ENCODE measurements around the gene SCAANT1.

Gene SCAANT1

DNA sequence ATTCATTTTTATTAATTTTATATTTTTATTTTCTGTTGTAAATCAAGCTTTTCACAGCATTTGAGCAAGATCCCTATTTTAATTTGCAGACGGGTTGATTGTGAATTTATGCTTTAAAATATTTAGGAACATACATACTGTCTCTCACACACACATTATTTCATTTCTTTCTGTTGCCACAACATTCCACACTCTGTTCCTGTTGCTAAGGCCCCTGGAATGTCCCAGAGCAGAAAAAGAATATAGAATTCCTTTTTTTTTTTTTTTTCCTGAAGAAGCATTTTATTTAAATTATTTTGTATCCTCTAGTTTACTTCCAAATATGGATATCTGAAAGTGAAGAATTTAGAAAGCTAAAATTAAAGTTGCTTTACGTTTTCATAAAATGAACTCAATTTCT is 36.8 kb upstream of the SCAANT1 start:
- no peak overlapping the region for H2BK120ac ChIP-seq (ENCODE audit: low read depth, low read length)
- no peak overlapping the region for H2BK5ac ChIP-seq (ENCODE audit: low read length)
- H4K5ac ChIP-seq (ENCODE audit: low read length), result no peak overlapping the region
- H3K4me1 ChIP-seq (ENCODE audit: control insufficient read depth, low read depth, low read length), result peaks cover 6% of the 10 kb centered on the region
- H3K23ac ChIP-seq (ENCODE audit: low read length), result no peak overlapping the region
- no peak overlapping the region for H2AK5ac ChIP-seq (ENCODE audit: low read length)
- H3K4me3 ChIP-seq (ENCODE audit: low read length), result no peak overlapping the region
- H3K36me3 ChIP-seq (ENCODE audit: control insufficient read depth, insufficient read depth, low read length), result no peaks in the 10 kb centered on the region
- H3K56ac ChIP-seq (ENCODE audit: low read length), result no peak overlapping the region
- no peak overlapping the region for H3K9ac ChIP-seq (ENCODE audit: low read length)
- no peak for DNase-seq
- no CpG with 5 or more reads among the region's 2 CpGs for WGBS (ENCODE audit: extremely low coverage, insufficient coverage, low lambda C conversion rate)
- no peak overlapping the region for H3K27ac ChIP-seq (ENCODE audit: low read depth, low read length)
- H3K18ac ChIP-seq (ENCODE audit: low read length), result no peak overlapping the region
- H2BK15ac ChIP-seq (replicated peaks; ENCODE audit: low read depth), result no peak overlapping the region
- peaks cover 4% of the 10 kb centered on the region for H3K79me2 ChIP-seq (ENCODE audit: control insufficient read depth, insufficient read depth, low read length)
- peaks cover 20% of the 10 kb centered on the region for H3K79me1 ChIP-seq (ENCODE audit: low read length)
- no peak overlapping the region for H3K4me2 ChIP-seq (ENCODE audit: low read length)
- no peak overlapping the region for H4K8ac ChIP-seq (ENCODE audit: low read depth, low read length)
- H3K4ac ChIP-seq (ENCODE audit: low read depth, low read length), result no peak overlapping the region
- H3K27me3 ChIP-seq (ENCODE audit: insufficient read depth, low read length, poor library complexity), result no peaks in the 10 kb centered on the region

DNA sequence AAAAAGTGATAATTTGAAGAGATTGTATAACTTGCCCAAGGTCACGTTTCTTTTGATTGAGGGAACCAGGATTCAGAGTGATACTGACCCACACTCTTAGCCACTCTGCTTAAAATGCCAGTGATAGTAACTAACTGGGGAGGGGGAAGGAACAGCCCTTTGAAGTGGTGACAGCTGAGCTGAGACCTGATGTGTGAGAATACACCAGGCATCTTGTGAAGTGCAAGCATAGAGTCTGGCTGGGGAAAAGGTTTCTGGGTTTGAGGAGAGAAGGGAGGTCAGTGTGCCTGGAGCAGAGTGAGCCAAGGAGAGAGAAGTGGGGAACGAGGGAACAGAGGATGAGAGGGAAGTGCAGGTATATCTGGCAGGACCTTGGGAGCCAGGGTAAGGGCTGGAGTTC is 35.4 kb upstream of the SCAANT1 start:
- Histone ChIP-seq H3K23ac (ENCODE audit: low read length) (no peak overlapping the region), H3K36me3 (ENCODE audit: control insufficient read depth, insufficient read depth, low read length) (no peaks in the 10 kb centered on the region), H4K8ac (ENCODE audit: low read depth, low read length) (no peak overlapping the region), H3K9ac (ENCODE audit: low read length) (no peak overlapping the region), H2BK120ac (ENCODE audit: low read depth, low read length) (no peak overlapping the region), H3K79me2 (ENCODE audit: control insufficient read depth, insufficient read depth, low read length) (peaks cover 4% of the 10 kb centered on the region), H3K56ac (ENCODE audit: low read length) (no peak overlapping the region), H3K4me3 (ENCODE audit: low read length) (no peak overlapping the region), H3K4ac (ENCODE audit: low read depth, low read length) (no peak overlapping the region), H3K27me3 (ENCODE audit: insufficient read depth, low read length, poor library complexity) (no peaks in the 10 kb centered on the region), H3K27ac (ENCODE audit: low read depth, low read length) (no peak overlapping the region), H3K79me1 (ENCODE audit: low read length) (peaks cover 18% of the 10 kb centered on the region), H4K5ac (ENCODE audit: low read length) (no peak overlapping the region), H2BK5ac (ENCODE audit: low read length) (no peak overlapping the region), H2BK15ac (replicated peaks; ENCODE audit: low read depth) (no peak overlapping the region), H2AK5ac (ENCODE audit: low read length) (no peak overlapping the region), H3K4me1 (ENCODE audit: control insufficient read depth, low read depth, low read length) (peaks cover 8% of the 10 kb centered on the region), H3K18ac (ENCODE audit: low read length) (no peak overlapping the region), H3K4me2 (ENCODE audit: low read length) (no peak overlapping the region)
- DNase-seq, result no peak
- WGBS (ENCODE audit: extremely low coverage, insufficient coverage, low lambda C conversion rate), result no CpG with 5 or more reads among the region's 2 CpGs

DNA sequence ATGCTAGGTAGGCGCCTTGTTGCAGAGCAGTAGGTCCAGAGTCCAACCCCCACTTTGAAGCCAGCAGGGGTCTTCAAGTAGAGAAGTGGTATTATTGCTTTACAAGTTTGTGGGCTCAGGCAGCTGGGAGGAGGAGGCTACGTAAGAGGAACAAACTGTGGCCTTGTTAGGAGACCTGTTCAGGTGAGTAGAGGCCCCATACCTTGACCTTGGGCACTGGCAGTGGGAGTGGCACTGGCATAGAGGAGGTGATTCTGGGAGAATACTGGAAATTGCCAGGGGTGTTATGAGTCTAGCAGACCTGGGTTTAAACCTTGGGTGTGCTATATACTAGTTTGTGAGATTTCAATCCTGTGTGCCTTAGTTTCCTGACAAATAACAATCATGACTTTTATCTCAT is 34.6 kb upstream of the SCAANT1 start:
- no peak for DNase-seq

DNA sequence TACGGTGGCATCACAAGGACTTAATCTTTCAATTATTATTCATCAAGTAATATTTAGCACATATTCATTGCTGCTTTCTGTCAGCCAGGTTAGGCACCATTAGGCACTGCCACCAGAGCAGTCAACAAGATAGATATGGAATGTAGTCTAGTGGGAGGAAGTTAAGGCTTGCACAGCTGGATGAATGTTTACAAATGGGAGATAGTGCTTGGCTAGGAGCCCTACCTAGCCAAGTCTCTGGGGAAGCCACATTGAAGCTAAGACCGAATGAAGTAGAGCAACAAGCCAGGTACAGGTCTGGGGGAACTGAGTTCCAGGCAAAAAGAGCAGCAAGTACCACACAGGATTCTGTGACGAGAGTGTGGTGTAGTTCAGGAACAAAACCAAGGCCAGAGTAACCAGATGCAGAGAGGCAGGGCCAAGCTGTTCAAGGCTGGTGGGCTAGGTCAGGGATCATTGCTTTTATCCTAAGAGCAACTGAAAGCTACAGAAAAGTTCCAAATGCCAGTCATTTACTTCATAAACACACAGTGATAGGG is 33.4 kb upstream of the SCAANT1 start:
- H3K18ac ChIP-seq (ENCODE audit: low read length), result no peak overlapping the region
- H2BK5ac ChIP-seq (ENCODE audit: low read length), result no peak overlapping the region
- no peak overlapping the region for H3K23ac ChIP-seq (ENCODE audit: low read length)
- H3K27ac ChIP-seq (ENCODE audit: low read depth, low read length), result no peak overlapping the region
- DNase-seq, result no peak
- no peak overlapping the region for H3K9ac ChIP-seq (ENCODE audit: low read length)
- H4K8ac ChIP-seq (ENCODE audit: low read depth, low read length), result no peak overlapping the region
- H3K4ac ChIP-seq (ENCODE audit: low read depth, low read length), result no peak overlapping the region
- no peak overlapping the region for H2BK15ac ChIP-seq (replicated peaks; ENCODE audit: low read depth)
- H2AK5ac ChIP-seq (ENCODE audit: low read length), result no peak overlapping the region
- no peaks in the 10 kb centered on the region for H3K27me3 ChIP-seq (ENCODE audit: insufficient read depth, low read length, poor library complexity)
- WGBS (ENCODE audit: extremely low coverage, insufficient coverage, low lambda C conversion rate), result no CpG with 5 or more reads among the region's 3 CpGs
- no peak overlapping the region for H3K4me2 ChIP-seq (ENCODE audit: low read length)
- no peak overlapping the region for H4K5ac ChIP-seq (ENCODE audit: low read length)
- H3K56ac ChIP-seq (ENCODE audit: low read length), result no peak overlapping the region
- H3K79me1 ChIP-seq (ENCODE audit: low read length), result peaks cover 20% of the 10 kb centered on the region
- H3K79me2 ChIP-seq (ENCODE audit: control insufficient read depth, insufficient read depth, low read length), result peaks cover 4% of the 10 kb centered on the region
- H3K4me3 ChIP-seq (ENCODE audit: low read length), result no peak overlapping the region
- H3K36me3 ChIP-seq (ENCODE audit: control insufficient read depth, insufficient read depth, low read length), result no peaks in the 10 kb centered on the region
- peaks cover 6% of the 10 kb centered on the region for H3K4me1 ChIP-seq (ENCODE audit: control insufficient read depth, low read depth, low read length)
- no peak overlapping the region for H2BK120ac ChIP-seq (ENCODE audit: low read depth, low read length)

More for the DNA sequence above, 34.6 kb upstream of the SCAANT1 start:
- Histone ChIP-seq H3K4me3 (ENCODE audit: low read length) (no peak overlapping the region), H3K79me1 (ENCODE audit: low read length) (peaks cover 18% of the 10 kb centered on the region), H3K56ac (ENCODE audit: low read length) (no peak overlapping the region), H2BK120ac (ENCODE audit: low read depth, low read length) (no peak overlapping the region), H3K36me3 (ENCODE audit: control insufficient read depth, insufficient read depth, low read length) (no peaks in the 10 kb centered on the region), H4K5ac (ENCODE audit: low read length) (no peak overlapping the region), H2AK5ac (ENCODE audit: low read length) (no peak overlapping the region), H3K18ac (ENCODE audit: low read length) (no peak overlapping the region), H2BK15ac (replicated peaks; ENCODE audit: low read depth) (no peak overlapping the region), H3K4me2 (ENCODE audit: low read length) (no peak overlapping the region), H3K27ac (ENCODE audit: low read depth, low read length) (no peak overlapping the region), H3K27me3 (ENCODE audit: insufficient read depth, low read length, poor library complexity) (no peaks in the 10 kb centered on the region), H2BK5ac (ENCODE audit: low read length) (no peak overlapping the region), H4K8ac (ENCODE audit: low read depth, low read length) (no peak overlapping the region), H3K4me1 (ENCODE audit: control insufficient read depth, low read depth, low read length) (peaks cover 8% of the 10 kb centered on the region), H3K79me2 (ENCODE audit: control insufficient read depth, insufficient read depth, low read length) (peaks cover 4% of the 10 kb centered on the region), H3K23ac (ENCODE audit: low read length) (no peak overlapping the region), H3K9ac (ENCODE audit: low read length) (no peak overlapping the region), H3K4ac (ENCODE audit: low read depth, low read length) (no peak overlapping the region)
- WGBS (ENCODE audit: extremely low coverage, insufficient coverage, low lambda C conversion rate), result no CpG with 5 or more reads among the region's 2 CpGs

DNA sequence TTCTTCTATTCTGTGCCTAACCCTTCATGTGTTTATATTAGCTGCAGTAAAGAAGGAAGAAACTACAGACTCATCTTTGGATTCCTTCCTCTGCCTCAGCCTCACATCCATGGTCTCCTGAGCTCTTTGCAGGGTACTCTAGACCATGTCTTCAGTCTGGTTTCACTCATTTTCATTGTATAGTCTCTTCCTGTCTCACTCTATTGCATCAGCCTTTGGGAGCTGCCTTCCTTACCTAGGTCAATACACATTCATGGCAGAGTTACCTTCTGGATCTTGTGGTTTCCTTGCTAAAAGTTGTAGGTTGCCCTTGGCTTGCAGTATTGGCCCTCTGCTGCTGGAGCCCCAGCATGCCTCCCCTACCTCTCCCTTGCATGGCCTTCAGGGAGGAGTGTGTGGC is 31.5 kb upstream of the SCAANT1 start:
- Histone ChIP-seq H3K79me2 (ENCODE audit: control insufficient read depth, insufficient read depth, low read length) (peaks cover 6% of the 10 kb centered on the region), H2BK5ac (ENCODE audit: low read length) (no peak overlapping the region), H3K23ac (ENCODE audit: low read length) (no peak overlapping the region), H3K4me3 (ENCODE audit: low read length) (no peak overlapping the region), H3K56ac (ENCODE audit: low read length) (no peak overlapping the region), H2BK120ac (ENCODE audit: low read depth, low read length) (no peak overlapping the region), H3K4ac (ENCODE audit: low read depth, low read length) (no peak overlapping the region), H3K79me1 (ENCODE audit: low read length) (peaks cover 27% of the 10 kb centered on the region), H3K27ac (ENCODE audit: low read depth, low read length) (no peak overlapping the region), H4K8ac (ENCODE audit: low read depth, low read length) (no peak overlapping the region), H2AK5ac (ENCODE audit: low read length) (no peak overlapping the region), H3K18ac (ENCODE audit: low read length) (no peak overlapping the region), H3K36me3 (ENCODE audit: control insufficient read depth, insufficient read depth, low read length) (no peaks in the 10 kb centered on the region), H4K5ac (ENCODE audit: low read length) (no peak overlapping the region), H3K4me2 (ENCODE audit: low read length) (no peak overlapping the region), H3K4me1 (ENCODE audit: control insufficient read depth, low read depth, low read length) (peaks cover 6% of the 10 kb centered on the region), H2BK15ac (replicated peaks; ENCODE audit: low read depth) (no peak overlapping the region), H3K9ac (ENCODE audit: low read length) (no peak overlapping the region), H3K27me3 (ENCODE audit: insufficient read depth, low read length, poor library complexity) (no peaks in the 10 kb centered on the region)
- no peak for DNase-seq

DNA sequence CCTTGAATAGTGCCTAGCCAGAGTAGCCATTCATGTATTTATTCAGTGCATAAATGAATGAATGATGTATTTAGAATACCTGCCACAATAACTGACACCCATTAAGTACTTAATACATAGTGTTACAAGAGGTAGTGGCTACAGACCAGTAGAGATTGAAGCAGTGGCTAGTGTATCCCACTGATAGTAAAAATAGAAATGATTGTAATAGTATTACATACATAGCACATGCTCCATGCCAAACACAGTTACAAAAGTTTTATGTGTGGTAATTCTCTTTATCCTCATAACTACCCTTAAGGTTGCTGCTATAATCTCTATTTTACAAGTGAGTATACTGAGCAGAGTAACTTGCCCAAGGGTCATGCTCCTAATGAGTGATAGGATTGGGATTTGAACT is 30.3 kb upstream of the SCAANT1 start:
- no peak overlapping the region for H2BK120ac ChIP-seq (ENCODE audit: low read depth, low read length)
- no peaks in the 10 kb centered on the region for H3K27me3 ChIP-seq (ENCODE audit: insufficient read depth, low read length, poor library complexity)
- H3K36me3 ChIP-seq (ENCODE audit: control insufficient read depth, insufficient read depth, low read length), result no peaks in the 10 kb centered on the region
- H3K4me1 ChIP-seq (ENCODE audit: control insufficient read depth, low read depth, low read length), result peaks cover 8% of the 10 kb centered on the region
- H3K4ac ChIP-seq (ENCODE audit: low read depth, low read length), result no peak overlapping the region
- DNase-seq, result no peak
- H2AK5ac ChIP-seq (ENCODE audit: low read length), result no peak overlapping the region
- H4K5ac ChIP-seq (ENCODE audit: low read length), result no peak overlapping the region
- H3K4me2 ChIP-seq (ENCODE audit: low read length), result no peak overlapping the region
- H3K56ac ChIP-seq (ENCODE audit: low read length), result no peak overlapping the region
- H4K8ac ChIP-seq (ENCODE audit: low read depth, low read length), result no peak overlapping the region
- H3K79me1 ChIP-seq (ENCODE audit: low read length), result peaks cover 19% of the 10 kb centered on the region
- no peak overlapping the region for H2BK5ac ChIP-seq (ENCODE audit: low read length)
- no peak overlapping the region for H3K9ac ChIP-seq (ENCODE audit: low read length)
- H3K18ac ChIP-seq (ENCODE audit: low read length), result no peak overlapping the region
- H3K79me2 ChIP-seq (ENCODE audit: control insufficient read depth, insufficient read depth, low read length), result peaks cover 2% of the 10 kb centered on the region
- no peak overlapping the region for H3K4me3 ChIP-seq (ENCODE audit: low read length)
- no peak overlapping the region for H3K27ac ChIP-seq (ENCODE audit: low read depth, low read length)
- H3K23ac ChIP-seq (ENCODE audit: low read length), result no peak overlapping the region
- H2BK15ac ChIP-seq (replicated peaks; ENCODE audit: low read depth), result no peak overlapping the region

Data from mesendoderm (in vitro differentiated cells).